Mesendoderm (in vitro differentiated cells): ENCODE measurements around the gene PTPRD.

Source experiments
- DNase-seq: peaks from one replicate; pipeline ENCODE4 v3.0.0; 2013
- H2AK5ac ChIP-seq: 2 replicates; pipeline ENCODE4 v1.6.1; 2013; ENCODE audit warnings: low read length, inconsistent platforms
- H2BK120ac ChIP-seq: 2 replicates; pipeline ENCODE4 v1.6.1; 2013; ENCODE audit warnings: low read depth, mild to moderate bottlenecking, low read length, moderate library complexity, mixed read lengths
- H2BK15ac ChIP-seq: replicated peaks from 2 replicates; pipeline ENCODE4 v1.6.1; 2013; ENCODE audit warnings: low read depth, mild to moderate bottlenecking, moderate library complexity
- H2BK5ac ChIP-seq: 2 replicates; pipeline ENCODE4 v1.6.1; 2013; ENCODE audit warnings: low read length, inconsistent platforms
- H3K18ac ChIP-seq: 2 replicates; pipeline ENCODE4 v1.6.1; 2013; ENCODE audit warnings: mild to moderate bottlenecking, low read length, mixed read lengths
- H3K23ac ChIP-seq: one replicate; pipeline ENCODE4 v1.6.1; 2013; ENCODE audit warnings: low read length
- H3K27ac ChIP-seq: 2 replicates; pipeline ENCODE4 v1.5.1; 2013; ENCODE audit warnings: low read depth, mild to moderate bottlenecking, inconsistent platforms, low read length, moderate library complexity
- H3K27me3 ChIP-seq: 2 replicates; pipeline ENCODE4 v1.6.1; 2013; ENCODE audit warnings: low read length, control low read depth, mild to moderate bottlenecking, inconsistent platforms; ENCODE audit not compliant: insufficient read depth, poor library complexity
- H3K36me3 ChIP-seq: 2 replicates; pipeline ENCODE4 v1.6.1; 2013; ENCODE audit warnings: low read length, inconsistent platforms; ENCODE audit not compliant: control insufficient read depth, insufficient read depth
- H3K4ac ChIP-seq: one replicate; pipeline ENCODE4 v1.6.1; 2013; ENCODE audit warnings: low read depth, mild to moderate bottlenecking, low read length, moderate library complexity
- H3K4me1 ChIP-seq: 2 replicates; pipeline ENCODE4 v1.6.1; 2013; ENCODE audit warnings: low read depth, low read length, inconsistent platforms; ENCODE audit not compliant: control insufficient read depth
- H3K4me2 ChIP-seq: 2 replicates; pipeline ENCODE4 v1.6.1; 2013; ENCODE audit warnings: low read length
- H3K4me3 ChIP-seq: 2 replicates; pipeline ENCODE4 v1.5.1; 2013; ENCODE audit warnings: mild to moderate bottlenecking, low read length
- H3K56ac ChIP-seq: one replicate; pipeline ENCODE4 v1.6.1; 2013; ENCODE audit warnings: low read length
- H3K79me1 ChIP-seq: 2 replicates; pipeline ENCODE4 v1.6.1; 2013; ENCODE audit warnings: low read length, inconsistent platforms
- H3K79me2 ChIP-seq: 2 replicates; pipeline ENCODE4 v1.6.1; 2013; ENCODE audit warnings: mild to moderate bottlenecking, low read length; ENCODE audit not compliant: control insufficient read depth, insufficient read depth
- H3K9ac ChIP-seq: 2 replicates; pipeline ENCODE4 v1.6.1; 2013; ENCODE audit warnings: low read length, inconsistent platforms
- H4K5ac ChIP-seq: one replicate; pipeline ENCODE4 v1.6.1; 2013; ENCODE audit warnings: low read length
- H4K8ac ChIP-seq: one replicate; pipeline ENCODE4 v1.6.1; 2013; ENCODE audit warnings: low read depth, mild to moderate bottlenecking, control low read depth, low read length, moderate library complexity
- WGBS: extraction: QIAGEN DNeasy Blood & Tissue Kit; methylation state at CpG from one replicate; pipeline ENCODE4 v1.1.7; 2013; ENCODE audit warnings: low lambda C conversion rate, missing lambda C conversion rate; ENCODE audit not compliant: insufficient coverage; ENCODE audit errors: extremely low coverage; 5-methylcytosine and 5-hydroxymethylcytosine counted together

Gene PTPRD

DNA sequence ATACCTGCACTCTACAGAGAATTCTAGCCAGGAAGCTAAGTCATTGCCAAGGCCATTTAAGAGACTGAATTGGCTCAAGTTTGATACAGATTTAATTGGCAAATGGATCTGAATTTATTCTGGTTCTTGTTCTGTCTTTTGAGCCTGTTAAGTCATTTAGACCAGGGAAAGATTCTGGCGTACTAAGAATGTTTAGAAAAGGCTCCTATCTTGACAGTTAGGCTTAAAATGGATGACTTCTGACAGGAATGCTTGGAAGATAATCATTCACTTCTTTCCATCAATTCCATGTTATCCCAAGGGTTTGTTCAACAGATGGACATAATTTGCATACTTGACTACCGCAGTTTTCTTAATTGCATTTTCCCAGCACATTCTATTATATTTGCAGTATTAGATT lies 376.6 kb downstream of the PTPRD start:
- H3K27me3 ChIP-seq = no peaks in the 10 kb centered on the region
- H3K23ac ChIP-seq = no peak overlapping the region
- no peaks in the 10 kb centered on the region for H3K79me1 ChIP-seq
- WGBS = no CpG with 5 or more reads among the region's 2 CpGs
- H2BK15ac ChIP-seq = no peak overlapping the region
- no peak for DNase-seq
- no peak overlapping the region for H4K8ac ChIP-seq
- no peak overlapping the region for H3K56ac ChIP-seq
- no peaks in the 10 kb centered on the region for H3K79me2 ChIP-seq
- H2AK5ac ChIP-seq = no peak overlapping the region
- no peak overlapping the region for H3K4me2 ChIP-seq
- no peaks in the 10 kb centered on the region for H3K4me1 ChIP-seq
- H3K18ac ChIP-seq = no peak overlapping the region
- H3K36me3 ChIP-seq = no peaks in the 10 kb centered on the region
- no peak overlapping the region for H3K27ac ChIP-seq
- H2BK5ac ChIP-seq = no peak overlapping the region
- H3K9ac ChIP-seq = no peak overlapping the region
- no peak overlapping the region for H3K4me3 ChIP-seq
- H2BK120ac ChIP-seq = no peak overlapping the region
- H3K4ac ChIP-seq = no peak overlapping the region
- H4K5ac ChIP-seq = no peak overlapping the region

DNA sequence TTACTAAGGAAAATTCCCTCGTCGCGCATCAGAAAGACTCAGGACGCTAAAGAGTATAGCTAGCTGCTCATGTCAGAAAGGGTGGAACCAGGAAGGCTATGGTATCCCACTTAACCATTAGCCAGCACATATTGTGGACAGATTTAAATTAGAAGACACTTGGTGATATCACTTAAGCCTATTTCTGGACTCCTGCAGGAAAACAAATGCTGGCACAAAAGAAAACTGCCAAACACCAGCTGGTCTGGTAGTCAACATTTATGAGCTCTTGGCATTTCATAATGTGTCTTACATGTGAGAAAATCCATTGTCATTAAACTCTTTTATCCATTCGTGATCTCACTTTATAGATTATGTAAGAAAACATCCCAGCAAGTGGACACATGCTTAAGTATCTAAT lies 377.4 kb downstream of the PTPRD start:
- H3K18ac ChIP-seq = no peak overlapping the region
- no peaks in the 10 kb centered on the region for H3K36me3 ChIP-seq
- WGBS = no CpG with 5 or more reads among the region's 5 CpGs
- no peak overlapping the region for H4K5ac ChIP-seq
- H2BK5ac ChIP-seq = no peak overlapping the region
- no peak overlapping the region for H3K9ac ChIP-seq
- no peak overlapping the region for H2AK5ac ChIP-seq
- no peak overlapping the region for H3K27ac ChIP-seq
- no peak overlapping the region for H3K4ac ChIP-seq
- no peak for DNase-seq
- H3K23ac ChIP-seq = no peak overlapping the region
- no peaks in the 10 kb centered on the region for H3K27me3 ChIP-seq
- no peak overlapping the region for H2BK120ac ChIP-seq
- H4K8ac ChIP-seq = no peak overlapping the region
- no peak overlapping the region for H2BK15ac ChIP-seq
- no peaks in the 10 kb centered on the region for H3K4me1 ChIP-seq
- no peaks in the 10 kb centered on the region for H3K79me1 ChIP-seq
- H3K56ac ChIP-seq = no peak overlapping the region
- H3K4me2 ChIP-seq = no peak overlapping the region
- no peaks in the 10 kb centered on the region for H3K79me2 ChIP-seq
- no peak overlapping the region for H3K4me3 ChIP-seq

DNA sequence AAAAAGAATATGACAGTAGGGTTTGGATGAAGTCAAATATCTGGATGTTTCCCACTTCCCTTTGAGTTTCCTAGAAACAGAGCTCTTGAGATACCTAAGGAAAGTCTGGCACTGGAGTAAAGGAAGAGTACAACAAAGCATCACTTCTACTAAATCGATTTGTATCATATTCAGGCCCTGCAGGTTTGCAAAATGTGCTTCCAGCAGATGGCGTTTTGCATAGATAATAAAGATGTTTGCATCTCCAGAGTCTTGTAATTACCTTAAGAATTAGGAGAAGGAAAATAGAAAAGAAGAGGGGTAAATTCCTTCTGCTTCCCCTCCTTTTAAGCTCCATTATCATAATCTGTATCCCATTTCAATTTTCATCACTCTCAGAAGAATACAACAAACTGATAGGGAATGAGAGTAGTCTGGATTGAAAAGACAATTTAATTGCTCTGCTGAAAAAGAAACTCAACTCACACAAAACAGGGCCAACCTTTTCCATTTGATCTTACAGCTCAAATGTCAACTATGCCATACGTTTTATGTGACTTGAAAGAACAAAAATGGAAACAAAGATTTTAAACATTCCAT lies 380.4 kb downstream of the PTPRD start:
- no peaks in the 10 kb centered on the region for H3K36me3 ChIP-seq

GRCh38 chr9:10230512-10230911 lies 382.3 kb downstream of the PTPRD start:
- no peak overlapping the region for H2AK5ac ChIP-seq
- H3K27me3 ChIP-seq = no peaks in the 10 kb centered on the region
- no peak overlapping the region for H3K18ac ChIP-seq
- no peak overlapping the region for H3K4me2 ChIP-seq
- H3K36me3 ChIP-seq = no peaks in the 10 kb centered on the region
- no peaks in the 10 kb centered on the region for H3K4me1 ChIP-seq
- H3K79me1 ChIP-seq = no peaks in the 10 kb centered on the region
- no peak overlapping the region for H2BK5ac ChIP-seq
- no peak overlapping the region for H2BK15ac ChIP-seq
- WGBS = no CpG with 5 or more reads among the region's 2 CpGs
- no peak overlapping the region for H3K4me3 ChIP-seq
- H4K5ac ChIP-seq = no peak overlapping the region
- H3K9ac ChIP-seq = no peak overlapping the region
- DNase-seq = no peak
- H3K27ac ChIP-seq = no peak overlapping the region
- no peaks in the 10 kb centered on the region for H3K79me2 ChIP-seq
- H3K23ac ChIP-seq = no peak overlapping the region
- H3K4ac ChIP-seq = no peak overlapping the region
- no peak overlapping the region for H3K56ac ChIP-seq
- H4K8ac ChIP-seq = no peak overlapping the region
- H2BK120ac ChIP-seq = no peak overlapping the region

More for the DNA sequence above, 380.4 kb downstream of the PTPRD start:
- Histone ChIP-seq H3K9ac (no peak overlapping the region), H3K56ac (no peak overlapping the region), H3K4me3 (no peak overlapping the region), H2AK5ac (no peak overlapping the region), H2BK120ac (no peak overlapping the region), H3K23ac (no peak overlapping the region), H3K4ac (no peak overlapping the region), H3K18ac (no peak overlapping the region), H4K8ac (no peak overlapping the region), H3K79me2 (no peaks in the 10 kb centered on the region), H4K5ac (no peak overlapping the region), H3K4me2 (no peak overlapping the region), H3K4me1 (no peaks in the 10 kb centered on the region), H3K27me3 (no peaks in the 10 kb centered on the region), H2BK5ac (no peak overlapping the region), H3K27ac (no peak overlapping the region), H3K79me1 (no peaks in the 10 kb centered on the region), H2BK15ac (no peak overlapping the region)
- WGBS = no CpG with 5 or more reads among the region's 3 CpGs
- peak; percentile 11 for DNase-seq

- no peak overlapping the region for H3K18ac ChIP-seq
- H2BK15ac ChIP-seq = no peak overlapping the region
- no peak overlapping the region for H3K4ac ChIP-seq
- H3K56ac ChIP-seq = no peak overlapping the region
- H3K4me2 ChIP-seq = no peak overlapping the region
- H2AK5ac ChIP-seq = no peak overlapping the region
- WGBS = no CpG with 5 or more reads among the region's 1 CpG
- no peak overlapping the region for H2BK120ac ChIP-seq
- no peak overlapping the region for H3K4me3 ChIP-seq
- H3K79me2 ChIP-seq = no peaks in the 10 kb centered on the region
- H3K36me3 ChIP-seq = no peaks in the 10 kb centered on the region
- H3K4me1 ChIP-seq = no peaks in the 10 kb centered on the region
- H4K5ac ChIP-seq = no peak overlapping the region
- no peaks in the 10 kb centered on the region for H3K79me1 ChIP-seq
- no peak overlapping the region for H2BK5ac ChIP-seq
- H3K27me3 ChIP-seq = no peaks in the 10 kb centered on the region
- no peak overlapping the region for H3K9ac ChIP-seq
- no peak for DNase-seq
- H3K23ac ChIP-seq = no peak overlapping the region
- H4K8ac ChIP-seq = no peak overlapping the region
- H3K27ac ChIP-seq = no peak overlapping the region
Observed at GRCh38 chr9:10228082-10228481, 384.7 kb downstream of the PTPRD start.

- H3K4me1 ChIP-seq = no peaks in the 10 kb centered on the region
- H2AK5ac ChIP-seq = no peak overlapping the region
- H3K36me3 ChIP-seq = no peaks in the 10 kb centered on the region
- no peak overlapping the region for H2BK15ac ChIP-seq
- H3K79me1 ChIP-seq = no peaks in the 10 kb centered on the region
- H2BK5ac ChIP-seq = no peak overlapping the region
- H3K23ac ChIP-seq = no peak overlapping the region
- no CpG with 5 or more reads among the region's 4 CpGs for WGBS
- H2BK120ac ChIP-seq = no peak overlapping the region
- H3K27me3 ChIP-seq = no peaks in the 10 kb centered on the region
- H3K79me2 ChIP-seq = no peaks in the 10 kb centered on the region
- H4K5ac ChIP-seq = no peak overlapping the region
- H3K4me2 ChIP-seq = no peak overlapping the region
- no peak overlapping the region for H3K56ac ChIP-seq
- no peak overlapping the region for H3K9ac ChIP-seq
- H3K4me3 ChIP-seq = no peak overlapping the region
- no peak overlapping the region for H3K4ac ChIP-seq
- H3K18ac ChIP-seq = no peak overlapping the region
- H3K27ac ChIP-seq = no peak overlapping the region
- DNase-seq = no peak
- no peak overlapping the region for H4K8ac ChIP-seq
Observed at GRCh38 chr9:10226996-10227395, 385.8 kb downstream of the PTPRD start.
